NB4 (cell line): ENCODE data around the gene TEX54.

Experiments used
- CTCF ChIP-seq: IDR thresholded peaks from one replicate; pipeline ENCODE4 v1.5.1; 2012; ENCODE audit warnings: low read depth, low read length
- MYC ChIP-seq: IDR thresholded peaks from 2 replicates; pipeline ENCODE4 v1.6.1; 2011; ENCODE audit warnings: low read depth, low read length
- POLR2A ChIP-seq: IDR thresholded peaks from 2 replicates; pipeline ENCODE4 v1.6.1; 2011; ENCODE audit warnings: mild to moderate bottlenecking; ENCODE audit not compliant: insufficient read length; ENCODE audit errors: extremely low read depth

- TF ChIP-seq CTCF (no peak), POLR2A (peak; percentile 100), MYC (peak; percentile 80)
Measured at GRCh38 chr11:62841361-62842170, 8.9 kb upstream of the TEX54 start.
